Hepatic stellate cell (primary cell): Measurements from ENCODE around the gene VPS54.

Source experiments
- DNase-seq: peaks from one replicate; pipeline ENCODE4 v3.0.0; 2011; ENCODE audit warnings: low spot score

Gene VPS54, protein sequence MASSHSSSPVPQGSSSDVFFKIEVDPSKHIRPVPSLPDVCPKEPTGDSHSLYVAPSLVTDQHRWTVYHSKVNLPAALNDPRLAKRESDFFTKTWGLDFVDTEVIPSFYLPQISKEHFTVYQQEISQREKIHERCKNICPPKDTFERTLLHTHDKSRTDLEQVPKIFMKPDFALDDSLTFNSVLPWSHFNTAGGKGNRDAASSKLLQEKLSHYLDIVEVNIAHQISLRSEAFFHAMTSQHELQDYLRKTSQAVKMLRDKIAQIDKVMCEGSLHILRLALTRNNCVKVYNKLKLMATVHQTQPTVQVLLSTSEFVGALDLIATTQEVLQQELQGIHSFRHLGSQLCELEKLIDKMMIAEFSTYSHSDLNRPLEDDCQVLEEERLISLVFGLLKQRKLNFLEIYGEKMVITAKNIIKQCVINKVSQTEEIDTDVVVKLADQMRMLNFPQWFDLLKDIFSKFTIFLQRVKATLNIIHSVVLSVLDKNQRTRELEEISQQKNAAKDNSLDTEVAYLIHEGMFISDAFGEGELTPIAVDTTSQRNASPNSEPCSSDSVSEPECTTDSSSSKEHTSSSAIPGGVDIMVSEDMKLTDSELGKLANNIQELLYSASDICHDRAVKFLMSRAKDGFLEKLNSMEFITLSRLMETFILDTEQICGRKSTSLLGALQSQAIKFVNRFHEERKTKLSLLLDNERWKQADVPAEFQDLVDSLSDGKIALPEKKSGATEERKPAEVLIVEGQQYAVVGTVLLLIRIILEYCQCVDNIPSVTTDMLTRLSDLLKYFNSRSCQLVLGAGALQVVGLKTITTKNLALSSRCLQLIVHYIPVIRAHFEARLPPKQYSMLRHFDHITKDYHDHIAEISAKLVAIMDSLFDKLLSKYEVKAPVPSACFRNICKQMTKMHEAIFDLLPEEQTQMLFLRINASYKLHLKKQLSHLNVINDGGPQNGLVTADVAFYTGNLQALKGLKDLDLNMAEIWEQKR

DNA sequence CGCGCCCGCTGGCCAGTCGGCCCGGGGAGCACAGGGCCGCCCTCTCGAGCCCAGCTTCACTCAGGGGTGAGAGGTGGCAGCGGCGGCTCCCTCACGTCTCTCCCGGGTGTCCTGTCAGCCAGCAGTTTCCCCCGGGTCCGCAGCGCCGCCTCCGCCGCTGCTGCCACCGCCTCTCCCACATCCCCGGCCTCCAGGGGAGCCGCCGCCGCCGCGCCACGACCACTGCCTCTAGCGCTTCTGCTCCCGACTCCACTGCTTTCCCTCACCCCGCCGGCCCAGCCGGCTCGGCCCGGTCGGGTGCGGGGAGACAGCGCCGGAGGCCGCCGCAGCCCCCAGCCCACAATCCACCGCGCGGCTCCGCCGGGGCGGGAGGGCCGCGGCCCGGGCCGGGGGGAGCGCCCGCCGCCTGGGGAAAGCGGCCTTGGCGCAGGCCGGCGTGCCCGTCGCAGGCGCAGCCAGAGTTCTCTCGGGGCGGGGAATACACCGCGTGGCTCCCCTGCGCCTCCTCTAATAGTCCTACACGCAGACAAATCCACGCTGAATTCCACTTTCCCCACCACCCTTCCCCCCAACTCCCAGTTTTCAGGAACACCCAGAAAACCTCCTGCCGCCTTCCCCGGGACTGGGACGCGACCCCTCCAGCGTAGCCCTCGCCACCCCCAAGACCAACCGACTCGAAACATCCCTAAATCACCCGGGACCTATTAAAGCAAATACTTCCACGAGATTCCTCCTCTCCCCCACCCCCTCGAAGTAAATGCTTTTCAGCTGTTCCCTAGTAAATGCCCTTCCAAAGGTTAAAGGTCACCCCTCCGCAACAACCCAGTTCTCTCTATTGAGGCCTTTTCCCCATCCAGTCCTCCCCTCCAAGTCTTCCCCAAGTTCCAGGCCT lies at the start of gene VPS54:
Gene VPS54, minus strand, starts transcription at position 346 of the 892 bp plus-strand sequence. CDS start 35,429 bp downstream, outside the sequence.
- peak; percentile 50 for DNase-seq

DNA sequence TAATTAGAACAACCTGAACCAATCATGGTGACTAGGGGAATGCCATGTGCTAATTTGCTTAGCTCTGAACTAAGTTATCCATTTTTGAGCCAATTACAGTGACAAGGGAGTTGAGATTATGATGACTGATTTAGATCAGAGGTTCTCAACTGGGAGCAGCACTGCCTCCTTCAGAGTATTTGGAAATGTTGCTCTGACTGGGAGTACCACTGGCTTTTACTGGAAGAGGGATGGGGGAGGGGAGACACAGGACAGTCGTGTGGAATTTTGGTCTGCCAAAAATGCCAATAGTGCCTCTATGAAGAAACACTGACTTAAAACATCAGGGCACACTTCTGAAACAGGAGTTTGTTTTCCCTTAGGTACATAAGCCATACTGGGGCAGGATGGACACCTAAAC lies 48.1 kb upstream of the VPS54 start:
- DNase-seq: no peak

DNA sequence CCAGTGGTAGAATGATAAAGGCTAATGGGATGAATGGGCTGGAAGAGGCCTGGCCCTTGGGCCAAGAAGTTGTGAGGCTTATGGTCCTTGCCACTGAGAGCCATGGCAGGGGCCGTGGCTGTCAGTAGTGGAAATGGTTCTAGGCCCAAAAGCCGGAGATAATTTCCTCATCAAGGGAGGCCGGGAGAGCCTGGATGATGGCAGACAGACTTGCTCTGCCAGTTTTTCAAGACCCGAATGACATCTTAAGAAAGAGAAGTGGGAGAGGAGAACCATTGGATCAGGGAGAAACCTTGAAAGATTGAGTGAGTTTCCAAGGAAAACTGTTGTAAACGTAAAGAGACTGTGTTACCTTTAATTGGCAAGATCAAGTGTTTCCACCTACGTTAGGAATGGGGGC lies 46.3 kb upstream of the VPS54 start:
- no peak for DNase-seq

DNA sequence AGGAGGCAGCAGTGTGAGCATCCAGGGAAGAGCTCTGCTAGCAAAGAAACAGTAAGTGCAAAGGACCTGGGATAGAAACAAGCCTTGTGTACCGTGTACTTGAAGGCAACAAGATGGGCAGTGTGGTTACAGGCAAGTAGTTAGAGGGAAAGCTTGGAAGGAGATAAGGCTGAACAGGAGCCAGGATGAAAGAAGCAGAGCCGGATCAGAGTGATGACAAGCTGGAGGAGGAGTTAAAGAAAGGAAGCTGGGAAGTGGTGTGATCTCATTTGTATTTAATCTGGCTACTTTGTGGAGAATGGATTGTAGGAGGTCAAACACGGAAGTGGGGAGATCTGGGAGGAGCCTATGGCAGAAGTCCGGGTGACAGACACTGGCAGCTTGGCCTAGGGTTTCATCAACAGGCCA lies 44.7 kb upstream of the VPS54 start:
- DNase-seq: peak; percentile 13

DNA sequence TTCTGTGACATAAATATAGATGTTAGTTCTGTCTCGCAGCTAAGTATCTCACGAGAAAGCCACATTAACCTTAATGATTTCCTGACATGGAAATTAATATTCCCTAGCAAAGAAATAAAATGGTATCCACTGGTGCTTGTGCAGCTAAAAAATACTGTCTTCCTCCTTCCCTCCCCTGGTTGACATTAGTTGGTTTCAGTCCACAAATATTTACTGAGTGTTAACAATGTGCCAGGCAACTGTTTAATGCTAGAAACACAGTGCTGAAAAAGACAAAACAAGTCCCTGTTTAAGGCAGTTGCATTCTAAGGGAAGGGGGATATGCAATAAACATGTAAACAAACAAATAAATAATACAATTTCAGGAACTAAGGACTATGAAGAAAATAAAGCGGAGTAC lies 44.2 kb upstream of the VPS54 start:
- DNase-seq: no peak

DNA sequence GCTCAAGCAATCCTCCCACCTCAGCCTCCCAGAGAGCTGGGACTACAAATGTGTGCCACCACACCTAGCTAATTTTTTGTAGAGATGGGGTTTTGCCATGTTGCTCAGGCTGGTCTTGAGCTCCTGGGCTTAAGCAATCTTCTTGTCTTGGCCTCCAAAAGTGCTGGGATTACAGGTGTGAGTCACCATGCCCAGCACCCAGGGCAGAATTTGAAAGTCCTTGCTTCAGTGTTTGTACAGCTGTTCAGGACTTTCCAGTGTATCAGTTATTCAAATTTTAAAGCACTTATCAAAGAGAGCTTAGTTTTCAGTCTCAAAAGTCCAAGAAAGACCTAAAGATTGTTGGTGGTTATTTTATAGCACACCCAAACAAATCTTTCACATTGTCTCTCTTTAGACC lies 43.6 kb upstream of the VPS54 start:
- DNase-seq: no peak

DNA sequence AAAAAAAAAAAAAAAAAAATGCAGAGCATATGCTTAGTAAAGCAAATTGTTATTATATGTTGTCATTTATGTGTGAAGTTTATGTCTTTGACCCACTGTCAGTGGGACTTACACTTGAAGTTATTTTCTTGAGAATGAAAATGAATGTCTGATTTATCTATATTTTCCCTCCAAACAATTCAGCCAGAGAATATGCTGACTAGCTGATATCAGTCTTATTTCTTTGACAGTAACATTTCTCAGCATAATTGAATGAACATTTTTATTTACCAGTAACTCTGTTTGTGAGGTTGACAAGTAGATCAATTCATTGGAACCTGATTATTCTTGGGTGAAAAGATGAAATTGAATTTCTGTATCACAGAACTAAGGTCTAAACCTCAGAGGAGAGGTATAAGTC lies 40.0 kb upstream of the VPS54 start:
- DNase-seq: no peak

DNA sequence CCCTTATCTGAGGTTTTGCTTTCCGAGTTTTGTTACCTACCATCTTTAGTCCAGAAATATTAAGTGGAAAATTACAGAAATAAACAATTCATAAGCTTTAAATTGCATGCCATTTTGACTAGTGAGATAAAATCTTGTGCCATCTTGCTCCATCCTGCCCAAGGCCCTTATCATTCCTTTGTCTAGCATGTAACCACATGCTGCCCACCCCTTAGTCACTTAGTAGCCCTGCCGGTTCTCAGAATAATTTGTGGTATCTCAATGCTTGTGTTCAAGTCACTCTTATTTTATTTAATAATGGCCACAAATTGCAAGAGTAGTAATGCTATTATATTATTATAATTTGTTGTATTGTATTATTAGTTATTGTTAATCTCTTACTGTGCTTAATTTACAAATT lies 36.8 kb upstream of the VPS54 start:
- no peak for DNase-seq

DNA sequence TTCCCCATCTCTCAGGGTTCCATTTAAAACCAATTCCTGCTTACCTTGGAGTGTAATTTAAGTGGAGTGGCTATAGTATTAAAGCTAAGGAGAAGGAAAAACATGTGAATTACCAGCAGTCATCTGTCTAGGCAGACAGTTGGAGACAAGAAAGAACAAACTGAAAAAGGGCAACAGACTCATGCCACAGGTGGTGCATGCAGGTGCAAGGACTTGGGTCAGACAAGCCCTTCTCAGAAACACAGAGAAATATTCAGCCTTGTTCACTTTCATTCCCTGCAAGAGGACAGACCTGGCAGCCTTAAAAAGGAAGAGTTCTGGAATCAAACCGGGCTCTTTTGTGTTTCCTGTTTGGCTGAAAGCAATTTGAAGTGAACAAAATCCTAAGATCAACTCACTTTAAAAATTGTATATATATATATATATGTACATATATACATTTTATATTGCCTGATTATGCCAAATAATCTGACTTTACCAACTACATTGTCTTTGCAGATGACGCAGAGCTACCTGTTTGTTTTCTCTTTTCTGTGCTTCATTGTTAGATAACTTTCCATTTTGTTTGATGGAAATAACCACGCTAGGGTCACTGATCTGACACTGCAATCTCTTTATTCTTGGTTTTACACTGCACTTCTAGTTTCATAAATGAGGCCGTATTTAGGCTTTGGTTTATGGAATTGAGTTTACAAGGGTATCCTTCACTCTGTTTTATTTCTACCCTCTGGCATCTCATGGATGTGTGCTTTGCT lies 35.1 kb upstream of the VPS54 start:
- no peak for DNase-seq

DNA sequence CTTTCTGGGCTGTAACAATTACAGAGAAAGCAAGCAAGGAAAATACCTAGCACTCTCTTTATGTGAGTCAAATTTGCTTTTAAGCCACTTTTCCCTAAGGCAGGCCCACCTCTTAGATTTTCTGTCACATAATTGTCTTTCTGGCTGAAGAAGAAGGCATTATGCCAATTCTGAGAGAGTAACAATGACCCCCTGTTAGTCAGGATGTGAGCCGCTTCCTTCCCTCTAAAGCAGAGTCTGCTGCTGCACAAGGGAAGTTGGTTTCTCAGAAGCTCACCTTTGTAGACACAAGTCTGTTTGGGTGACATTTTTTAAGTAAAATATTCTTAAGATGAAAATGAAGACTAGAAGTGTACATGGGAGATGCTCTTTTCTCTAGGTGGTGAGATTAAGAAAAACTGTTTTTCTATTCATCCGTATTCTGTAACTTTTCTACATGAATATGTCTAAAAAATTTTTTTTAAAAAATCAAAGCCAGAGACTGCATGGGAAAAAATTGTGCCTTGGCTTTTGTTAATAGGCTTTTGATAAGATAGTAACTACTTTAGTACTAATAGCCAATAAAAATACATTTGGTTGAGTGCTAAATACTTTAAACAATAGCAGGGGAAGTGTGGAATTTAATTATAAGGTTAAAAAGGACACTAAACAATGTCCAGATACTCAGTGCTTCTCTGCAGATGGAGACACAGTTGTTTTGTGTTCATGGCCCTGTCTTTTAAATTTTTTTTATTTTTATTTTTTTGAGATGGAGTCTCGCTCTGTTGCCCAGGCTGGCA lies 33.4 kb upstream of the VPS54 start:
- no peak for DNase-seq

DNA sequence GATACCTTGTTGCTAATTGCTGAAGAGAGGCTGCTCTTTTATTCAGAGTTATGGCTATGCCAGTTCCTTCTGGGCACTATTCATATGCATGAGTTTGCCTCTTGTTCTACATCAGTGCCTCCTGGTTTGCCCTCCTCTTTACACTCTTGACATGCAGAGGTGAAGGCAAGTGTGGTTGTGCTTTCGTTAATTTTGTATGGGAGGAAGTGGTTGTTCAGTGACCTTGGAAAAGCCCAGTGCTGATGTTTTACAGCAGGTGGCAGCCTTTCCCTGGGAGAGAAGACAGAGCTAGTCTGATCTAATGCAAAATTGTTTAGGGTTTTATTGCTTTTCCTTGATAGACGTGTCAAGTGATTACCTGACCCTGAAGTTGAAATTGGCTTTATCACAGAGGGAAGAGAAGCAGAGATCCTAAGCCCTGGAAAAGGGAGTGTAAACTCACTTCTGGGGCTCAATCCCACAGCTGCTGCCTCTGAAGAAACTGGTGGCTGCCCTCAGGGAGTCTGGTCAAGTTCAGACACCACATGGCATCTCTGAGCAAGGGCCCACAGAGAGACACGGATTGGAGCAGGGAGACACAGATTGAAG lies 30.5 kb upstream of the VPS54 start:
- DNase-seq: peak; percentile 61

DNA sequence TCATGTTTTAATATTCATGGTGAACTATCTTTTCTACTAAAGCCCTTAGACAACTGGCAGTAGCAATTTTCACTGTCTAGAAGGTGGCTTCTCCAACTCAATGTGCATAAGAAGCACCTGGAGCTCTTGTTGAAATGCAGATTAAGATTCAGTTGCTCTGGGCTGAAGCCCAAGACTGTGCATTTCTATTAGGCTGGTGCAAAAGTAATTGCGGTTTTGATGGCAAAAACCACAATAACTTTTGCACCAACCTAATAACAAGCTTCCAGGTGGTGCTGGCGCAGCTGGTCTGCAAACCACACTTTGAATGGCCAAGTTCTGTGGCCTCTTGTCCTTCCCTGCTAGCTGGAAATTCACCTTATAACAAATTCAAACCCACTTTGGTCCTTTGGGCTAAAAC lies 26.7 kb upstream of the VPS54 start:
- no peak for DNase-seq

DNA sequence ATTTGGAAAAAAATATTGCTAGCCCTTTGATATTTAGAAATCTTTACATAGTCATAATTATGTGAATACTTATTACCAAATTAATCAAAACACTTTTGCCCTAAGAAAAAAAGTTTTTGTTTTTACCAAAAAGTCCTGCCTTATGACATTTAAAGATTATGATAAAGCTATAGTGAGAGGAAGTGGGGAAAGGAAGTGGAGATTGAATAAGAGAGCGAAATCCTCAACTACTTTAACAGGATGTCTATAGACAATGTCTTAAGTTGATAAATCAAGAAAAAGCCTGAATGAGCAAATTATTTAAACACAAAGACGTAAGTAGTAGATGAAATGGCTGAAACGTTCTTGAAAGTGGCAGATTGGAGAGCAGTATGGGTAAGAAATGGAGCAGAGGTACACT lies 20.9 kb upstream of the VPS54 start:
- no peak for DNase-seq

DNA sequence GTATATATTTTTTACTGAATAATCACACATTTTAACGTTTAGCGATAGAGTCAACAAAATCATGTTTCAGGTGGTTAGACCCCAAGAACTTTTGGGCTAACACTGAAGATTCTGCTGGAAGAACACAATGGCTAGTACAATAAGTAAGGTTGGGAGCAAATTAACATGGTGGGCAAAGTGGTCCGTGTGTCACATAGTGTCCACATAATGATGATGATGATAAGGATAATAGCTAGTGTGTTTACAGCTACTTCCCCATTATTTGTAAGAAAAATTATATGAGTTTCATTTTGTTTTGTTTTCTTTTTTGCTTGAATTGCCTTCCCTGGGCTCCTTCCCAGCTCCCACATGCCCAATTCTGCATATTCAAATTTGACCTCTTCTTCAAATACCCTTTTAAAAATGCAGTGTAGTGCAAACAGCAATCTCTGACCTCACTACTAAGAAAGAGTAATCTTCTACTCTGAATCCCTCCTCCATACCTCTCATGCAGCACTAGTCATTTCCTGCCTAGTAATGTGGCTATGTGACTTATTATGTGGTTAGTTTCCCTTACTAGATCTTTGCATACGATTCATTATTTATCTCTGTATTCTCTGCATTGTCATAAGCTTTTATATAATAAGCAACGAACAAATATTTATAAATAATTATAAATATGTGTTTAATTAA lies 16.9 kb upstream of the VPS54 start:
- peak; percentile 49 for DNase-seq

DNA sequence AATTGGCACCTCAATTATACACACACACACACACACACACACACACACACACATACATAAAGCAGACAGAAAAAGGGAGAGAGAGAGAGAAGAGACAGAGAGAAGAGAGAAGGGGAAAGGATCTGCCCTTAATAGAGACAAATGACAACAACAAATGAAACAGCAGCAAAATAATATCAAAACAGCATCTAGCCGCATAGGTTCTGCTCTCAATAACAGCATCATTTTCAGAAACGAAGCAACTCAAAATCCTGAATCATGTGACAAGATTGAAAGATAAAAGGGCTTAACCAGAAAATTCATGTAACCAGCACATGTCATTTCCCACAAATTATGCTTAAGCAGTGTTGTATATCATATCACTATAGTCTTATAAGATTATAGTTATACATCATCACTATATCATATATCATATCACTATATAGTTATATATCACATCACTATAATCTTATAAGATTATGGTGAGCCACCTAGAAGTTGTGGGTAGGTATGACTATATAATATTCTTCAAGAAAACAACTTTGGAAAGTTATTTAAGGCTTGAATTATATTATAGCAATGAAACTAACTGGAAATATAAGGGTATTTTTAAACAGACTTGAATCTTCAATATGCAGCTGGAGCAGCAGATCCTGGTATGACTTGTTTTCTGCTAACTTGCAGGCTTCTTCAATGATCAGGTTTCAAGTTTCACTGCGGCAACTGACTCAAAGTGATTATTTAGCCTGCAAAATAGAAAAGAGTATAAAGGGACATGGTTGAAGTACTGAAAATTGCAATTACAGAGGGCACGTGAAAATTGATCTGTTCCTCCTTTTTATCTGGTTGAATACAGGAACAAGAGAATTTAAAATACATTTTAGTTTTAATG lies 16.1 kb upstream of the VPS54 start:
- no peak for DNase-seq

DNA sequence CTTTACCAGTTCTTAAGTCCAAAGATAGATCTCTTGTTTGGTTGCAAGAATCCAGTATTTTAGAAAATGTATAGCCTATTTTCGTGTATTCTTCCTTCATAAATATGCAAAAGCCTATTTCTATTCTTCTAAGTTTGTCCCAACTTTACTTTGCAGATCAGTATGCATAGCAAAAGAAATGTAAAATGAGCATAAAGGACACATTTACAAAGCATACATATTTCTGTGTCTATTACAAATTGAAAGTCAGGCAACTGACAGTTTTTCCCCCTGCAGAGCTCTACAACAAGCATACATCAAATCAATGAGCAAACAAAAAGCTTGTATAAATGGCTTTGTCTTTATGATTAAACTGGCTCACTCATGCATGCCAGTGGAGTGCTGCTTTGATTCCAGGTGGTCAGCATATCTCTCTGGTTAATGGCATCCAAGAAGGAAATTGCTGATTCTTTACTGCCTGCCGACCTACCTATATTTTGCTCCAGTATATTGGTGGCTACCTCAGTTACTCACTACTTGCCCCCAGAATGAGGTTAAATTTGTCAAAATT lies 10.0 kb upstream of the VPS54 start:
- DNase-seq: no peak

DNA sequence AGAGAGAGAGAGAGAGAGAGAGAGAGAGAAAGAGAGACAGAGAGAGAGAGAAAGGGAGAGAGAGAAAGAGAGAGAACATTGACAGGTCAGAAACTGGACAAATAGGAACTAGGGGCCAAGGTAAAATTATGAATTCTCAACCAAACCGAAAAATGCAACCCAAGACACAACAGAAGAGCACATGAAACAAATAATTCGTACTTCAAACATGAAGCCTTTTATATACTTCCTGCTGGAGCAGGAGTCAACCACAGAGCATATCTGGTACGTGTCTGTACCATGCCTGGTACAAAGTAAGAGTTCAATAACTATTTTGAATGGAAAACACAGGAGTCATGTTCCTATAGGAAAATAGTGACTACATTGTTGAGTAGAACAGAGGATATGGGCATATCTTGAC lies 6.5 kb upstream of the VPS54 start:
- no peak for DNase-seq

DNA sequence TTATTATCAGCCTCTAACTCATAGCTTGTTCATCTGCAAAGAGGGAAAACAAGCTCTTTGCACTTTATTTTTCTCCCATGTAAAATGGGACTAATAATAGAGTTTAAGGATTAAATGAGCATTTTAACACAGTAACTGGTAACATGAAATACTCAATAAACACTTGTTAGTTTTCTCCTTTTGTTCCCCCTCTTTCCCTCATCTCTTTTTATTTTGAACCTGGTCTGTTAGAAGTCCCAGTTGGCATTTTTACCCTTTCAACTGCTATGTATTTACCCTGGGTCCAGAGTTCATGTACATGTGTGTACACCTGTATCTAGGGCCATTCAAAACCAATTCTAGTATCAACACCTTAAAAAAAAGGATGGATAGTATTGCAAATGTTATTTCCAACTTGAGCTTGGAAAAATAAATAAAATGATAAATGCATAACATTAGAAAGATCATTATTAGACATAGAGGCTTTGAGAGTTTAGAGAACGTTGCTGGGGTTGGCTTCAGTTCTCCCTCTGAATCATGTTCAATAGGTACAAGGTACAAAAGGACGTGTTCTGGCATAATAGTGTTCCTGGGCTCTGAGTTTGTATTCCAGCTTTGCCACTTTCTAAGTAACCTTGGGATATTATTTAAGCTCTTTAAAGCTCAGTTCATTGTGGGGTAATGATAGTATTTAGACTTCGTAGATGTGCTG lies 5.2 kb upstream of the VPS54 start:
- no peak for DNase-seq
